Measurements from ENCODE around the gene TMCC1. TPM values are rescaled to one million over a fixed set of nuclear protein-coding genes. Genes with fewer than 3 reads are reported as not detected.
"Not testable (repeated sequence)": the region's sequence is repeated elsewhere in the genome, so short reads cannot be mapped to it uniquely, and the experiment has no call there.

Gene TMCC1
- total and polyA plus RNA-seq, 4 donors = 10.2 to 60.0 (median 11.0) TPM

- DNase-seq (ENCODE audit: low spot score) = no peak
- no peak overlapping the region for H3K4me3 ChIP-seq (ENCODE audit: low read depth in 1 of 3, low read length in 3 of 3)
- H3K27me3 ChIP-seq (ENCODE audit: control insufficient read depth in 4 of 4, insufficient read depth in 4 of 4, low read length in 3 of 4) = no peaks in the 10 kb centered on the region
- H3K4me1 ChIP-seq (ENCODE audit: control insufficient read depth in 4 of 4, insufficient read depth in 4 of 4, low read length in 3 of 4) = no peaks in the 10 kb centered on the region
- peak; percentile 86 for TF ChIP-seq NR2F2 (IDR thresholded peaks at IDR 0.05)
- TF ChIP-seq RXRA (IDR thresholded peaks at IDR 0.05) = peak in 1 of 2 donors; percentile 32
- no peak for TF ChIP-seq HNF4A (conservative IDR thresholded peaks at IDR 0.05)
- TF ChIP-seq SP1 (IDR thresholded peaks at IDR 0.05) = no peak
- H3K27ac ChIP-seq (ENCODE audit: low read depth in 1 of 2, low read length in 2 of 2) = no peak overlapping the region
- no peaks in the 10 kb centered on the region for H3K36me3 ChIP-seq (ENCODE audit: control insufficient read depth in 4 of 4, insufficient read depth in 3 of 4, low read depth in 1 of 4, low read length in 3 of 4)
- H3K9ac ChIP-seq (ENCODE audit: low read depth in 1 of 2, low read length in 2 of 2) = no peak overlapping the region
- peaks cover 0 to 8% (median 3%) of the 10 kb centered on the region in 4 donors for H3K9me3 ChIP-seq (ENCODE audit: control insufficient read depth in 4 of 4, low read length in 3 of 4)
Observed at GRCh38 chr3:129911261-129911861, 17.9 kb upstream of the TMCC1 start.

- not testable (repeated sequence) for H3K9me3 ChIP-seq (ENCODE audit: control insufficient read depth in 4 of 4, low read length in 3 of 4); H3K36me3 ChIP-seq (ENCODE audit: control insufficient read depth in 4 of 4, insufficient read depth in 3 of 4, low read depth in 1 of 4, low read length in 3 of 4); H3K27me3 ChIP-seq (ENCODE audit: control insufficient read depth in 4 of 4, insufficient read depth in 4 of 4, low read length in 3 of 4); H3K27ac ChIP-seq (ENCODE audit: low read depth in 1 of 2, low read length in 2 of 2); H3K4me3 ChIP-seq (ENCODE audit: low read depth in 1 of 3, low read length in 3 of 3); DNase-seq (ENCODE audit: low spot score); H3K9ac ChIP-seq (ENCODE audit: low read depth in 1 of 2, low read length in 2 of 2); H3K4me1 ChIP-seq (ENCODE audit: control insufficient read depth in 4 of 4, insufficient read depth in 4 of 4, low read length in 3 of 4)
- WGBS = 97% methylated on average over 4 of the region's 4 CpGs
Observed at GRCh38 chr3:129909235-129909634, 15.7 kb upstream of the TMCC1 start.

GRCh38 chr3:129908417-129908816 lies 14.9 kb upstream of the TMCC1 start:
- H3K4me3 ChIP-seq (ENCODE audit: low read depth in 1 of 3, low read length in 3 of 3) = no peak overlapping the region
- H3K4me1 ChIP-seq (ENCODE audit: control insufficient read depth in 4 of 4, insufficient read depth in 4 of 4, low read length in 3 of 4) = no peaks in the 10 kb centered on the region
- H3K27ac ChIP-seq (ENCODE audit: low read depth in 1 of 2, low read length in 2 of 2) = no peak overlapping the region
- H3K9me3 ChIP-seq (ENCODE audit: control insufficient read depth in 4 of 4, low read length in 3 of 4) = peaks cover 0 to 4% (median 1%) of the 10 kb centered on the region in 4 donors
- no peak for DNase-seq (ENCODE audit: low spot score)
- TF ChIP-seq ATF3 (IDR thresholded peaks at IDR 0.05) (no peak), SP1 (IDR thresholded peaks at IDR 0.05) (no peak), CTCF (IDR thresholded peaks at IDR 0.05; ENCODE audit: low read depth, low read length, missing input control) (no peak), RAD21 (IDR thresholded peaks at IDR 0.05) (no peak), NR2F2 (IDR thresholded peaks at IDR 0.05) (no peak), JUND (IDR thresholded peaks at IDR 0.05) (no peak), YY1 (IDR thresholded peaks at IDR 0.05) (no peak), MAX (IDR thresholded peaks at IDR 0.05) (no peak), ZBTB33 (IDR thresholded peaks at IDR 0.05) (no peak), TAF1 (conservative IDR thresholded peaks at IDR 0.05) (no peak), HNF4A (conservative IDR thresholded peaks at IDR 0.05) (no peak), FOXA1 (IDR thresholded peaks at IDR 0.05) (no peak), REST (IDR thresholded peaks at IDR 0.05) (no peak), HNF4G (IDR thresholded peaks at IDR 0.05) (no peak), FOXA2 (IDR thresholded peaks at IDR 0.05) (no peak)
- no peaks in the 10 kb centered on the region for H3K36me3 ChIP-seq (ENCODE audit: control insufficient read depth in 4 of 4, insufficient read depth in 3 of 4, low read depth in 1 of 4, low read length in 3 of 4)
- 93% methylated on average over 1 of the region's 1 CpG for WGBS
- no peak overlapping the region for H3K9ac ChIP-seq (ENCODE audit: low read depth in 1 of 2, low read length in 2 of 2)
- no peaks in the 10 kb centered on the region for H3K27me3 ChIP-seq (ENCODE audit: control insufficient read depth in 4 of 4, insufficient read depth in 4 of 4, low read length in 3 of 4)

- WGBS = 97% methylated on average over 4 of the region's 4 CpGs
- H3K4me1 ChIP-seq (ENCODE audit: control insufficient read depth in 4 of 4, insufficient read depth in 4 of 4, low read length in 3 of 4) = not testable (repeated sequence)
Observed at GRCh38 chr3:129901272-129901671, 7.8 kb upstream of the TMCC1 start.

More at GRCh38 chr3:129901272-129901671, 7.8 kb upstream of the TMCC1 start:
- not testable (repeated sequence) for H3K9me3 ChIP-seq (ENCODE audit: control insufficient read depth in 4 of 4, low read length in 3 of 4); H3K27ac ChIP-seq (ENCODE audit: low read depth in 1 of 2, low read length in 2 of 2); H3K36me3 ChIP-seq (ENCODE audit: control insufficient read depth in 4 of 4, insufficient read depth in 3 of 4, low read depth in 1 of 4, low read length in 3 of 4); H3K9ac ChIP-seq (ENCODE audit: low read depth in 1 of 2, low read length in 2 of 2); H3K27me3 ChIP-seq (ENCODE audit: control insufficient read depth in 4 of 4, insufficient read depth in 4 of 4, low read length in 3 of 4); H3K4me3 ChIP-seq (ENCODE audit: low read depth in 1 of 3, low read length in 3 of 3); DNase-seq (ENCODE audit: low spot score)

Measured in liver (tissue), 9 donors.